LNCaP clone FGC (cell line): ENCODE data around the gene SLAMF6.

ENCODE experiments used
- DNase-seq: peaks from one replicate; pipeline ENCODE4 v3.0.0-alpha.2; 2011; ENCODE audit warnings: low read depth
- H3K4me3 ChIP-seq: 2 replicates; pipeline ENCODE4 v1.5.1; 2011; ENCODE audit warnings: mild to moderate bottlenecking, low read depth, low read length, control low read depth
- TF ChIP-seq, protein P1 (sequence below): IDR thresholded peaks from 2 replicates; pipeline ENCODE4 v1.5.1; 2012; ENCODE audit warnings: mild to moderate bottlenecking; ENCODE audit not compliant: control insufficient read depth, insufficient read depth; ENCODE audit errors: extremely low read depth

The SLAMF6 gene

DNA sequence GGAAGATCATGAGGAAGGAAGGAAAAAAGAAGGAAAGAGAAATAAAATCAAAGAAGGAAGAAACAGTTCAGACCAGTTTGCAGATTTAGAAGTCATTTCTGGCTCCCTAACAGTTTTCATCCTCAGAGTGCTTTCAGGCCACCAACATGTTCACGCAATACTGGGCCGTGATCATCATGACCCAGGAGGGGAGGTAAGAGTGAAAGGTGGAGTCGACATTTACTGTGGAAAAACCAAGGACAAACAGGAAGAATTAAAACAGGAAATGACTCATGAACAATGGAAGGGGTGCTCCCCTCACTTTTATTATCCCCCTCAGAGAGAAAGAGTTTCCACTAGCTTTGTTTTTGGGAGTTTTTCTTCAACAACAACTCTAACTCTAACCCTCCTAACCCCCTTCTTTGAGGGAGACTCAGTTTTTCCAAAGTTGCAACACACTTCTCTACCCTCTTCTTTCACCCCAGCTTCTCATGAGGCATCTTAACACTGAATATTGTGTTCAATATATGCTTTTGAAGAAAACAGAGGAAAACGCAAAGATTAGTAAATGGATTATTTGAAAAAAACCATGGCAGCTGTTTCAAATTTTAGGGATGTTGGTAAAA, 62.3 kb downstream of the SLAMF6 start:
- no peak overlapping the region for H3K4me3 ChIP-seq
- DNase-seq, result no peak
- TF ChIP-seq, protein P1, sequence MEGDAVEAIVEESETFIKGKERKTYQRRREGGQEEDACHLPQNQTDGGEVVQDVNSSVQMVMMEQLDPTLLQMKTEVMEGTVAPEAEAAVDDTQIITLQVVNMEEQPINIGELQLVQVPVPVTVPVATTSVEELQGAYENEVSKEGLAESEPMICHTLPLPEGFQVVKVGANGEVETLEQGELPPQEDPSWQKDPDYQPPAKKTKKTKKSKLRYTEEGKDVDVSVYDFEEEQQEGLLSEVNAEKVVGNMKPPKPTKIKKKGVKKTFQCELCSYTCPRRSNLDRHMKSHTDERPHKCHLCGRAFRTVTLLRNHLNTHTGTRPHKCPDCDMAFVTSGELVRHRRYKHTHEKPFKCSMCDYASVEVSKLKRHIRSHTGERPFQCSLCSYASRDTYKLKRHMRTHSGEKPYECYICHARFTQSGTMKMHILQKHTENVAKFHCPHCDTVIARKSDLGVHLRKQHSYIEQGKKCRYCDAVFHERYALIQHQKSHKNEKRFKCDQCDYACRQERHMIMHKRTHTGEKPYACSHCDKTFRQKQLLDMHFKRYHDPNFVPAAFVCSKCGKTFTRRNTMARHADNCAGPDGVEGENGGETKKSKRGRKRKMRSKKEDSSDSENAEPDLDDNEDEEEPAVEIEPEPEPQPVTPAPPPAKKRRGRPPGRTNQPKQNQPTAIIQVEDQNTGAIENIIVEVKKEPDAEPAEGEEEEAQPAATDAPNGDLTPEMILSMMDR, result no peak

- TF ChIP-seq, protein P1, result no peak
- no peak for DNase-seq
- H3K4me3 ChIP-seq, result no peak overlapping the region
Observed at GRCh38 chr1:160460214-160460642, 62.8 kb downstream of the SLAMF6 start.

- TF ChIP-seq, protein P1, result no peak
- no peak overlapping the region for H3K4me3 ChIP-seq
- DNase-seq, result no peak
Observed at GRCh38 chr1:160459687-160460086, 63.4 kb downstream of the SLAMF6 start.

GRCh38 chr1:160459056-160459455, 64.0 kb downstream of the SLAMF6 start:
- no peak overlapping the region for H3K4me3 ChIP-seq
- TF ChIP-seq, protein P1, result no peak
- DNase-seq, result no peak

GRCh38 chr1:160455153-160455517, 67.9 kb downstream of the SLAMF6 start:
- DNase-seq, result no peak
- TF ChIP-seq, protein P1, result no peak
- no peak overlapping the region for H3K4me3 ChIP-seq

GRCh38 chr1:160454371-160455152, 68.5 kb downstream of the SLAMF6 start:
- DNase-seq, result no peak
- TF ChIP-seq, protein P1, result no peak
- H3K4me3 ChIP-seq, result no peak overlapping the region
